Mesothelial cell of epicardium (in vitro differentiated cells): ENCODE results near the gene GTF3C2. TPM values are rescaled to one million over a fixed set of nuclear protein-coding genes. Genes with fewer than 3 reads are reported as not detected.

Experiments
- DNase-seq, 2 experiments: peaks; one replicate each; pipeline ENCODE4 v3.0.0; 2021; ENCODE audit warnings: low spot score in 2 of 2; ENCODE audit not compliant: unreplicated experiment in 2 of 2
- H3K27ac Mint-ChIP-seq: 2 replicates; pipeline ENCODE4 v1.8.0; 2021; ENCODE audit warnings: mixed read lengths
- H3K27me3 Mint-ChIP-seq: 2 replicates; pipeline ENCODE4 v1.8.0; 2021; ENCODE audit warnings: low read depth, mixed read lengths
- H3K36me3 Mint-ChIP-seq: 2 replicates; pipeline ENCODE4 v1.8.0; 2021; ENCODE audit warnings: mixed read lengths
- H3K4me1 Mint-ChIP-seq: 2 replicates; pipeline ENCODE4 v1.8.0; 2021; ENCODE audit warnings: mixed read lengths
- H3K4me3 Mint-ChIP-seq: 2 replicates; pipeline ENCODE4 v1.8.0; 2021; ENCODE audit warnings: mild to moderate bottlenecking, moderate library complexity, mixed read lengths
- H3K9me3 Mint-ChIP-seq: 2 replicates; pipeline ENCODE4 v1.8.0; 2021; ENCODE audit warnings: mixed read lengths
- total RNA-seq: library from RNA; stranded (reverse); gene quantifications from 3 replicates; pipeline ENCODE4 v1.2.1, GENCODE V29; 2021
- TF ChIP-seq, protein P1 (sequence below): fragments of 200-600 bp; sonication (generic); IDR thresholded peaks from one replicate; pipeline ENCODE4 v1.5.0; 2021; ENCODE audit warnings: antibody characterized with exemption; ENCODE audit not compliant: unreplicated experiment

Gene GTF3C2, protein sequence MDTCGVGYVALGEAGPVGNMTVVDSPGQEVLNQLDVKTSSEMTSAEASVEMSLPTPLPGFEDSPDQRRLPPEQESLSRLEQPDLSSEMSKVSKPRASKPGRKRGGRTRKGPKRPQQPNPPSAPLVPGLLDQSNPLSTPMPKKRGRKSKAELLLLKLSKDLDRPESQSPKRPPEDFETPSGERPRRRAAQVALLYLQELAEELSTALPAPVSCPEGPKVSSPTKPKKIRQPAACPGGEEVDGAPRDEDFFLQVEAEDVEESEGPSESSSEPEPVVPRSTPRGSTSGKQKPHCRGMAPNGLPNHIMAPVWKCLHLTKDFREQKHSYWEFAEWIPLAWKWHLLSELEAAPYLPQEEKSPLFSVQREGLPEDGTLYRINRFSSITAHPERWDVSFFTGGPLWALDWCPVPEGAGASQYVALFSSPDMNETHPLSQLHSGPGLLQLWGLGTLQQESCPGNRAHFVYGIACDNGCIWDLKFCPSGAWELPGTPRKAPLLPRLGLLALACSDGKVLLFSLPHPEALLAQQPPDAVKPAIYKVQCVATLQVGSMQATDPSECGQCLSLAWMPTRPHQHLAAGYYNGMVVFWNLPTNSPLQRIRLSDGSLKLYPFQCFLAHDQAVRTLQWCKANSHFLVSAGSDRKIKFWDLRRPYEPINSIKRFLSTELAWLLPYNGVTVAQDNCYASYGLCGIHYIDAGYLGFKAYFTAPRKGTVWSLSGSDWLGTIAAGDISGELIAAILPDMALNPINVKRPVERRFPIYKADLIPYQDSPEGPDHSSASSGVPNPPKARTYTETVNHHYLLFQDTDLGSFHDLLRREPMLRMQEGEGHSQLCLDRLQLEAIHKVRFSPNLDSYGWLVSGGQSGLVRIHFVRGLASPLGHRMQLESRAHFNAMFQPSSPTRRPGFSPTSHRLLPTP
- total RNA-seq: 87.5 to 90.1 TPM (median 89.3 TPM) in 3 replicates

DNA sequence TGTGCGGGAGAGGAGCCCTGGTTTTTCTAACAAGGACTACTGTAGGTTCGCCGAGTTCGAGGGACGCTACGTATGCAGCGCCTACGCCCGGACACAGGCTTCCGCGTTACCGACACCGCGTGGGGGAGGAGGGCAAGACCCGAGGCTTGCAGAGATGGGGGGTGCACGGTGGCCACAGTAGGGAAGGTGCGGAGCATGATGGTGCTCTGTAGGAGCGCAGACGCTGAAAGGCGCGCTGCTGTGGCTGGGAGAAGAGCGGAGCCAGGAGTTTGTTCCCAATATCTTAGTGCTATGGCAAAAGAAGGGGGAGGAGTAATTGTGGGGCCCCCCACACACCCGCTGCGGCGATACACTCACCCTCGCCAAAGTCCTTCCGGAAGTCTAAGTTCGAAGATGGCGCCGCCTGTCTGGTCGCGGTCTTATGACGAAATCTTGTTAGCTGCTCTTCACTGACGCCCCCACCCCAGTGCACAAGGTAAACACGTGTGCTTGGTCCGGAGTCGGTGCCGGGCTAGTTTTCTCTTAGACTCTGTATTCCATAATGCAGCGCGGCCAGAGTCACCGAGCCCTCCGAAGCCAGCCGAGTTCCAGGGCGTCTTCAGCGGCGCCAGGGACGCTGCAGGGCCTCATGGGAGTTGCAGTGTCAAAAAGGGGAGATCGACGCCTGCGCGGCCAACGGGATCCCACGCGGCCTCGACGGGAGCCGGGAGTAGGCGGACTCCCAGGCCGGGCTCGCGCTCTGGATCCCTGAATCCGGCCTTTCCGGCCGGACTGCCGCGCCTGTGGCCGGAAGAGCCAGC lies at the start of gene GTF3C2:
Gene GTF3C2, minus strand, starts transcription at position 383 of the 800 bp plus-strand sequence. CDS start 13,210 bp downstream, outside the sequence.
- H3K9me3 Mint-ChIP-seq: no peaks in the 10 kb centered on the region
- no peaks in the 10 kb centered on the region for H3K27me3 Mint-ChIP-seq
- peak within 1 kb of the TSS; percentile 90 for H3K4me3 Mint-ChIP-seq
- TF ChIP-seq, protein P1, sequence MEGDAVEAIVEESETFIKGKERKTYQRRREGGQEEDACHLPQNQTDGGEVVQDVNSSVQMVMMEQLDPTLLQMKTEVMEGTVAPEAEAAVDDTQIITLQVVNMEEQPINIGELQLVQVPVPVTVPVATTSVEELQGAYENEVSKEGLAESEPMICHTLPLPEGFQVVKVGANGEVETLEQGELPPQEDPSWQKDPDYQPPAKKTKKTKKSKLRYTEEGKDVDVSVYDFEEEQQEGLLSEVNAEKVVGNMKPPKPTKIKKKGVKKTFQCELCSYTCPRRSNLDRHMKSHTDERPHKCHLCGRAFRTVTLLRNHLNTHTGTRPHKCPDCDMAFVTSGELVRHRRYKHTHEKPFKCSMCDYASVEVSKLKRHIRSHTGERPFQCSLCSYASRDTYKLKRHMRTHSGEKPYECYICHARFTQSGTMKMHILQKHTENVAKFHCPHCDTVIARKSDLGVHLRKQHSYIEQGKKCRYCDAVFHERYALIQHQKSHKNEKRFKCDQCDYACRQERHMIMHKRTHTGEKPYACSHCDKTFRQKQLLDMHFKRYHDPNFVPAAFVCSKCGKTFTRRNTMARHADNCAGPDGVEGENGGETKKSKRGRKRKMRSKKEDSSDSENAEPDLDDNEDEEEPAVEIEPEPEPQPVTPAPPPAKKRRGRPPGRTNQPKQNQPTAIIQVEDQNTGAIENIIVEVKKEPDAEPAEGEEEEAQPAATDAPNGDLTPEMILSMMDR: no peak
- peaks cover 25% of the 10 kb centered on the region for H3K4me1 Mint-ChIP-seq
- H3K27ac Mint-ChIP-seq: peak within 1 kb of the TSS; percentile 99
- peaks cover 9% of the 10 kb centered on the region for H3K36me3 Mint-ChIP-seq
- peak; percentile 91 to 93 for DNase-seq

DNA sequence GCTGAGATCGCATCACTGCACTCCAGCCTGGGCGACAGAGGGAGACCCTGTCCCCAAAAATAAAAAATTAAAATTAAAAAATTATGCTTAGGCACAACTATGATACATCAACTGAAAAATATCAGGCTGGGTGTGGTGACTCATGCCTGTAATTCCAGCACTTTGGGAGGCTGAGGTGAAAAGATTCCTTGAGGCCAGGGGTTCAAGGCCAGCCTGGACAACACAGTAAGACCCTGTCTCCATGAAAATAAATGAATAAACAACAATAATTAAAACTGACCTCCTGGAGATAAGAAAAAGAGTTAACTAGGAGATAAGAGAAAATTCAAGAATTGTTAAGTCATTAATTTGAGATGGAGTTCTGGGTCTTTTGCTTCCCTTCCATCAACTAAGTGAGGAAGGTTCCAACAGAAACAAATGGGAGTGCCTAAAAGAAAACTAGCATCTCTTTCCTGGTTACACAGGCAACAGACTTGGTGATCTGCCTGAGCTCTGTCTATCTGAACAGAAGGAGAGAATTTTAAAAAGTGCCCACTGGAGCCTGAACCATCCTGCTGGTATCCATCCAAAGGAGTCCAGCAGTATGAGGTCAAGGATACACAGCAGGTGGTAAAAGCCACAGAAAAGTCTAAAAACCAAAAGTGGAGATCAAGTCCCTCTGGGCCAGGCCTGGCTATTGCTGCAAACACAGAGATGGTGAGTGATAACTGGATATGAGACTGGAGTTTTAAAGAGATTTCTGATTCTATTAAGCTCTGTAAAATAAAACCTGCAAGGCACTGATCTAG lies 44.0 kb upstream of the GTF3C2 start:
- Mint-ChIP-seq H3K27ac (peak overlapping the region; percentile 7), H3K36me3 (peaks cover 6% of the 10 kb centered on the region), H3K27me3 (no peaks in the 10 kb centered on the region), H3K4me3 (no peak overlapping the region), H3K9me3 (no peaks in the 10 kb centered on the region), H3K4me1 (no peaks in the 10 kb centered on the region)
- no peak for DNase-seq
- TF ChIP-seq, protein P1: no peak

DNA sequence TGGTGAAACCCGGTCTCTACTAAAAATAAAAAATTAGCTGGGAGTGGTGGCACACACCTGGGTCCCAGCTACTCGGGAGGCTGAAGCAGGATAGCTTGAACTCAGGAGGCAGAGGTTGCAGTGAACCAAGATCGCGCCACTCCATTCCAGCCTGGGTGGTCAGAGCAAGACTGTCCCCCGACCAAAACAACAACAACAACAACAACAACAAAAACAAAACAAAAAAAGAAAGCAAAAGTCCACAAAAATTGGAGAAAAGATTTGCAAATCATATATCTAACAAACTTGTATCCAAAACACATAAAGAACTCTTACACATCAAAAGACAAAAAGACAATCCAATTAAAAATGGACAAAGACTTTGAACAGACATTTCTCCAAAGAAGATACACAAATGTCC lies 42.4 kb upstream of the GTF3C2 start:
- TF ChIP-seq, protein P1: no peak
- DNase-seq: no peak
- no peaks in the 10 kb centered on the region for H3K4me1 Mint-ChIP-seq
- no peaks in the 10 kb centered on the region for H3K9me3 Mint-ChIP-seq
- no peak overlapping the region for H3K4me3 Mint-ChIP-seq
- no peak overlapping the region for H3K27ac Mint-ChIP-seq
- H3K36me3 Mint-ChIP-seq: peaks cover 6% of the 10 kb centered on the region
- H3K27me3 Mint-ChIP-seq: no peaks in the 10 kb centered on the region

DNA sequence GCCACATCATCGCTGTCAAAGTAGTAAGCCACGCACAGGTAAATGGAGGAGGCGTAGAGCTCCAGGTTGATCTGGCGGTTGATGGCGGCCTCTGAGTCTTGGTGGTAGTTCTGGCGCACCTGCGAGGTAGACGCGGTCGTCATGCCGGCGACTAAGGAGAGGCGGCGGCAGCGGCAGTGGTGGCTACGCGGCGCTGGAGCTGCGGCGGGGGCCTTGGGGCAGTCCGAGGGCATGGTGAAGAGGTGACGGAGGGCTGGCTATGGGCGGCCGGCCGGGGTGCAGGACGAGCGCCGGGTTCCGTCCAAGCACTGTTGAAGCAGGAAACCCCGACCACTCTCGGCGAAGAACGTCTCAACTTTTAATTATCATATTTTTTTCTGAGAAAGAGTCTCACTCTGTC lies 36.7 kb upstream of the GTF3C2 start:
- TF ChIP-seq, protein P1: no peak
- peaks cover 6% of the 10 kb centered on the region for H3K36me3 Mint-ChIP-seq
- H3K9me3 Mint-ChIP-seq: no peaks in the 10 kb centered on the region
- no peak for DNase-seq
- no peaks in the 10 kb centered on the region for H3K27me3 Mint-ChIP-seq
- no peak overlapping the region for H3K27ac Mint-ChIP-seq
- H3K4me3 Mint-ChIP-seq: no peak overlapping the region
- H3K4me1 Mint-ChIP-seq: no peaks in the 10 kb centered on the region
